Measurements from ENCODE around the gene GP1BB.

GP1BB gene

DNA sequence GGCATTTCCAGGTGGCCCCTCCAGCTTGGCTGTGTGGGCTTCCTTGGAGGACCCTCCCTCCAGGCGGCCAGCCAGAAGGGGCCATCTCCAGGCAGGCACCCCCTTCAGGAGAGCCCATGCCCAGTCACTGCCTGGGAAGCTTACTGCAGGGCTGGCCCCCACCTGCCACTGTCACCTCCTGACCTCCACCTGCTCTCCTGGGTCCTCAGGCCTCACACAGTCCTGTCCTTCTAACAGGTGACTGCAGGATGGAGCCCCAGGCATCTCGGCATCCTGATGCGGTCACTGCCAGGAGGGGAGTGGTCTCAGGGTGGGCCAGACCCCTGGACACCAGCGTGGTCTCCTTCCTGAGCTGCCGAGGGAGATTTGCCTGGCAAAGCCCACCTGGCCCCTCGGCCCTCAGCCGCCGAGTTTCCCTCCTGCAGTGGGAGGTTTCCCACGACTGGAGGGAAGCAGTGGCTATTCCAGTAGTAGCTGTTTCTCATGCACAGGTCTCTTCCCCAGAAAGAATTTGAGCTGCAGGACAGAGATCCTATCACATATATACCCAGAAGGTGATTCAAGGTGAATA is 50.2 kb downstream of the GP1BB start:
- TF ChIP-seq, protein P1, sequence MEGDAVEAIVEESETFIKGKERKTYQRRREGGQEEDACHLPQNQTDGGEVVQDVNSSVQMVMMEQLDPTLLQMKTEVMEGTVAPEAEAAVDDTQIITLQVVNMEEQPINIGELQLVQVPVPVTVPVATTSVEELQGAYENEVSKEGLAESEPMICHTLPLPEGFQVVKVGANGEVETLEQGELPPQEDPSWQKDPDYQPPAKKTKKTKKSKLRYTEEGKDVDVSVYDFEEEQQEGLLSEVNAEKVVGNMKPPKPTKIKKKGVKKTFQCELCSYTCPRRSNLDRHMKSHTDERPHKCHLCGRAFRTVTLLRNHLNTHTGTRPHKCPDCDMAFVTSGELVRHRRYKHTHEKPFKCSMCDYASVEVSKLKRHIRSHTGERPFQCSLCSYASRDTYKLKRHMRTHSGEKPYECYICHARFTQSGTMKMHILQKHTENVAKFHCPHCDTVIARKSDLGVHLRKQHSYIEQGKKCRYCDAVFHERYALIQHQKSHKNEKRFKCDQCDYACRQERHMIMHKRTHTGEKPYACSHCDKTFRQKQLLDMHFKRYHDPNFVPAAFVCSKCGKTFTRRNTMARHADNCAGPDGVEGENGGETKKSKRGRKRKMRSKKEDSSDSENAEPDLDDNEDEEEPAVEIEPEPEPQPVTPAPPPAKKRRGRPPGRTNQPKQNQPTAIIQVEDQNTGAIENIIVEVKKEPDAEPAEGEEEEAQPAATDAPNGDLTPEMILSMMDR (IDR thresholded peaks at IDR 0.05; ENCODE audit: control insufficient read depth, extremely low read depth, insufficient read depth), result no peak
- no peak for DNase-seq (ENCODE audit: low read depth)
- H3K4me3 ChIP-seq (ENCODE audit: low read depth, low read length), result no peak overlapping the region
